ENCODE results near the gene MOXD1.
"Not testable (repeated sequence)": the region's sequence is repeated elsewhere in the genome, so short reads cannot be mapped to it uniquely, and the experiment has no call there.

The MOXD1 gene

DNA sequence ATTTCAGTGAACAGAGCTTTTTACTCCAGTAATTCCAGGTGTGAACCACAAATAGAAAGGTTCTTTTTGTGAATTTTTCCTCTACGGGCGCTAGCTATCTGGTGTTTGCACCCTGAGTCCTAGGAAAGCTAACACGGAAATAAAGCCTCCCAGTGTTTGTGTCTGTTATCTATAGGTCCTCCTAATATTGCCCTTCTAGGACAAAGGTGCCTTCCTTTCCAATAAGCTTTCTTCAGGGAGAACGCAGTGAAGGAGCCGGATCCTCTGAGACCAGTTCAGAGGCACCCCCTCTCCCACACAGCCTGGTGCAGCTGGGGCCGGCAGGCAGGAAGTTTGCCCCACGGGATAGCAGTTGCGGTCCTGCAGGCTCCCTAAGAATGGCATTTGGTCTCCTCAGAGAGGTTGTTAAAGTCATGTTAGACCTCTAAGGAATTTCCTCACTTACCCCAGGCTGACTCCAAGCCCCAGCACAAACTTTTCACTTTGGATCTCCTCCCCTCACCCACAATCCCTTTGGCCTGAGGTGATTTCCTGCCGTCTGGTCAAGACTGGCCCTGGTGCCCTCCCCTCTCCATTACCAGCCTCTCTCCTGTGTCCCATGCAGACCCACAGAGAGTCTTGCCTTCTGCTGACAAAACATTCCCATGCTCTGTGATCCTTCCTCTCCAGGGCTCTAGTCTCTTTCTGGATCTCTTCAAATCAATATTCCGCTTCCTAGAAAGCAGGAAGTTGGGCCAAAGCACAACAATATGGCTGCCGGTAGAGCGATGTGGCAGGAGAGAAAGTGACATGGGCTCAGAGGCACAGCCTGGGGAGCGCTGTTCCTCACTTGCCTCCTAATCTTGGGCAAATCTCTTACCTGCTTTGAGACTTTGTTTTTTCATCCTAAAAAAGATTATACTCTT lies 126.0 kb downstream of the MOXD1 start:
- no peak for DNase-seq (ENCODE audit: low read depth)
- no peak for TF ChIP-seq CTCF (IDR thresholded peaks at IDR 0.05; ENCODE audit: low read length, missing control alignments)
- no peak overlapping the region for H3K4me3 ChIP-seq (replicated peaks; ENCODE audit: low read depth, low read length)

DNA sequence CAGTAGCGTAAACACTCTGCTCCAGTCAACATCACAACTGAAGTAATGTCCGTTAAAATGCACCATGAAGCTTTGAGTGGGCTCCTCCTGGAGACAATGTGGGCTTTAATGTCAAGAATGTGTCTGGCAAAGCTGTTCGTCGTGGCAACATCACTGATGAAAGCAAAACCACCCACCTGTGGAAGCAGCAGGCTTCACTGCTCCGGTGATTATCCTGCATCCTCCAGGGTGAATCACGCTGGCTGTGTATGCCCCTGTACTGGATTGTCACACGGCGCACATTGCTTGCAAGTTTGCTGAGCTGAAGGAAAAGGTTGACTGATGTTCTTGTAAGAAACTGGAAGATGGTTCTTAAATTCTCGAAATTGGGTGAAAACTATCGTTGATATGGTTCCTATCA lies 128.5 kb downstream of the MOXD1 start:
- TF ChIP-seq CTCF (IDR thresholded peaks at IDR 0.05; ENCODE audit: low read length, missing control alignments): no peak
- no peak for DNase-seq (ENCODE audit: low read depth)
- H3K4me3 ChIP-seq (replicated peaks; ENCODE audit: low read depth, low read length): no peak overlapping the region

DNA sequence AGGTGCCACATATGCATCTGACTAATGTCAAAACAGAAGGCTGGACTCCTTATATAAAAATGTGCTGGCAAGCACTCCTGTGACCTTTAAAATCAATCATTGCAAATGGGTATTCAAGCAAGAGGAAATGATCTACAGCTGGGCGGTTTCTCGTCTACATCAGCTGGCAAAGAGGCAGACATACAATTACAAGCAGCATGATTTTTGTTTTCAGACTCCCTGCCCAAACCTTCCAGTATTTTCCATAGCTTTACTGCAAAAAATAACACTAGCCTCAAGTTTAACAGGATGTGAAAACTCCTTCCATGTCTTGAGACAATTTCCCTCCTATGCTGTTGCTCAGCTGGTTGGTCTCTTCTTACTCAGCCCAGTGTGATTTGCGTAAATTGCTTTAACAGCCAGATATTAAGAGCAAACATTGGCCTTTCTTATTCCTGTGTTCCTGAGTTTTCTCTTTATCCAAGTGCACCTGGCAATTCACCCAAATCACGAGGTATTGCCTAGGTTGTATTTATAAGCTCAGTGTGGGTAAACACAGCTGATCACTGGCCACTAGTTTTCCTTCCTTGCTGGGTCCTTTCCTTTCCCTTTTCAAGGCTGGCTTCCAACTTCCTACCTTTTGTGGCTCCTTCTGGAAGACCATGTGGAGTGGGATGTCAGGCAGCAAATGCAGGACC lies 130.4 kb downstream of the MOXD1 start:
- H3K4me3 ChIP-seq (replicated peaks; ENCODE audit: low read depth, low read length): no peak overlapping the region
- DNase-seq (ENCODE audit: low read depth): no peak
- no peak for TF ChIP-seq CTCF (IDR thresholded peaks at IDR 0.05; ENCODE audit: low read length, missing control alignments)

GRCh38 chr6:132268666-132269065 lies 132.6 kb downstream of the MOXD1 start:
- H3K4me3 ChIP-seq (replicated peaks; ENCODE audit: low read depth, low read length): not testable (repeated sequence)

GRCh38 chr6:132268209-132268608 lies 133.1 kb downstream of the MOXD1 start:
- DNase-seq (ENCODE audit: low read depth): no peak
- H3K4me3 ChIP-seq (replicated peaks; ENCODE audit: low read depth, low read length): no peak overlapping the region
- no peak for TF ChIP-seq CTCF (IDR thresholded peaks at IDR 0.05; ENCODE audit: low read length, missing control alignments)

More at GRCh38 chr6:132268666-132269065, 132.6 kb downstream of the MOXD1 start:
- not testable (repeated sequence) for DNase-seq (ENCODE audit: low read depth)

DNA sequence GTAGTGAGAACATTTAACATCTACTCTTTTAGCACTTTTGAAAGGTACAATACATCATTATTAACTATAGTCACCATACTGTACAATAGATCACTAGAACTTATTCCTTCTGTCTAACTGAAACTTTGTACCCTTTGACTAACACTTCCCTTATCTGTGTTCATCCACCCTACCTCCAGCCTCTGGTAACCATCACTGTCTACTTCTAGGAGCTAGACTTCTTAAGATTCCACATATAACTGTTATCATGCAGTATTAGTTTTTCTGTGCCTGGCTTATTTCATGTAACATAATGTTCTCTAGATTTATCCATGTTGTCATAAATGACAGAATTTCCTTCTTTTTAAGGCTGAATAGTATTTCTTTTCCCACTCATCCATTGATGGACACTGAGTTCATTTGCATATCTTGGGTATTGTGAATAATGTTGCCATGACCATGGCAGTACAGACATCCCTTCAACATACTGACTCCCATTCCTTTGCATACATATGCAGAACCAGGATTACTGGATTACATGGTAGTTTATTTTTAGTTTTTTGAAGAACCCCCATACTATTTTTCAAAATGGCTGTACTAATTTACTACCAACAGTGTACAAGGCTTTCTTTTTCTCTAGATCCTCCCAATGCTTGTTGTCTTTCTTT lies 135.7 kb downstream of the MOXD1 start:
- TF ChIP-seq CTCF (IDR thresholded peaks at IDR 0.05; ENCODE audit: low read length, missing control alignments): no peak
- H3K4me3 ChIP-seq (replicated peaks; ENCODE audit: low read depth, low read length): no peak overlapping the region
- no peak for DNase-seq (ENCODE audit: low read depth)

DNA sequence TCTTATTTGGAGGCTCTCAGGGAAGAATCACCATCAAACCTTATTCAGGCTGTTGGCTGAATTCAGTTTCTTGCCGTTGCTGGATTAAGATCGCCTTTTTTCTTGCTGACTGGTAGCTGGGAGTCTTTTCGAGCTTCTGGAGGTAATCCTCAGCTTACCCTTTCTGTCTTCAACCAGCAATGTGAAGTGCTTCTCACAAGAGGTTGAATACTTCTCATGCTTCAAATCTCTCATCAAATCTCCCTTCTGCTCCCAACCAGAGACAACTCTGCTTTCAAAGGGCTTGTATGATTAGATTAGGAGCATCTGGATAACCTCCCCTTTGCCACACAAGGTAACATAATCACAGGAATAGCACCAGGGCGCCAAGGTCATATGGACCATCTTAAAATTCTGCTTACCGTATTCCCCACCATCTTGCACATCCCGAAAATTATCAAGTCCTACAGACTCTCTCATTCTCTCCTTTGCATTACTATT lies 137.2 kb downstream of the MOXD1 start:
- DNase-seq (ENCODE audit: low read depth): no peak
- H3K4me3 ChIP-seq (replicated peaks; ENCODE audit: low read depth, low read length): no peak overlapping the region
- TF ChIP-seq CTCF (IDR thresholded peaks at IDR 0.05; ENCODE audit: low read length, missing control alignments): no peak

Measured in fibroblast of pulmonary artery (primary cell).